GM19372 (cell line): ENCODE results near the gene OPHN1.
"Not testable (repeated sequence)": the region's sequence is repeated elsewhere in the genome, so short reads cannot be mapped to it uniquely, and the experiment has no call there.

Experiments used
- ATAC-seq: cut with Tn5 transposase; IDR thresholded peaks from one replicate; pipeline ENCODE4 v1.9.1; 2021; ENCODE audit warnings: mild to moderate bottlenecking, low read depth, moderate library complexity; ENCODE audit not compliant: unreplicated experiment

Gene OPHN1

DNA sequence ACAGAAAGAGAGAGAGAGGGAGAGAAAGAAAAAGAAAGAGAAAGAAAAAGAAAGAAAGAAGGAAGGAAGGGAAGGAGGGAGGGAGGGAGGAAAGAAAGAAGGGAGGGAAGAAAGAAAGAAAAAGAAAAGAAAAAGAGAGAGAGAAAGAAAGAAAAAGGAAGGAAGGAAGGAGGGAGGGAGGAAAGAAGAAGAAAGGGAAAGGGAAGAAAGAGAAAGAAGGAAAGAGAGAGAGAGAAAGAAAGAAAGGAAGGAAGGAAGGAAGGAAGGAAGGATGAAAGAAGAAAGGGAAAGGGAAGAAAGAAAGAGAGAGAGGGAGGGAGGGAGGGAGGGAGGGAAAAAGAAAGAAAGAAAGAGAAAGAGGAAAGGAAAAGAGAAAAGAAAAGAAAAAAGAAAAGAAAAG lies 10.8 kb downstream of the OPHN1 start:
- no peak for ATAC-seq

DNA sequence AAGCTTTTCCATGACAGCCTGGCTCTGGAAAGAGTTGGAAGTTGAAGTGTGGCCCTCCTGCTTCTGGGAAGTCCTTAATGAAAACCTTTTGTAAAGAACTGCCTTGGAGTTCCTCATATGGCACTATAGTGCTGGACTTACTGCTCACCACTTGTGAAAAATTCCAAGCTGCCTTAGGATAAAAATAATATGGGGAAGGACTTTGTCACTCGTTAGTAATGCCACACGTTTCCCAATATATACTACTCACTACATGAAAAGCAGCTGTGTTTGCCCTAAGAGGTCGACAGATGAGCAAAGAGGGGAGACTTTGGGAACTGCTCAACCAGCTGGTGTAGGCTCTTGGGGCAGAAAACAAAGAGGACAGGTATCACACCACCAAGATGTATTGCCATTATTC lies 11.7 kb downstream of the OPHN1 start:
- no peak for ATAC-seq

DNA sequence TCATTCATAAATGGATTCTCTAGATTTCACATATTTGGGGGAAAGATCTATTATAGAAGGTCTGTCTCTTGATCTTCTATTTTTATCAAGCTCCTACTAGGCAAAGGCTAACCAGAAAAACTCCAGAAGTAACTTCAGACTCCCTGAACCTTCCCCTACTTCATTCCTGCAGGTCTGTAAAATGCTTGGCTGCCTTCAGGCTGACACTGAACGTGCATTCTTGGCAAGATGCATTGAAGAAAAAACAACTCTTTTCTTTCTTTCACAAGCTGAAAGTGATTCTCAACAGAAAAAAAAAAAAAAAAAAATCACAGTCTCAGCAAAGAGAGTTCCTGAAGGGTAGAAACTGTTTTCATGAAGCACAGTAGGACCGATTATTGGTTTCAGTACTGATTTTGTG lies 12.7 kb downstream of the OPHN1 start:
- no peak for ATAC-seq

DNA sequence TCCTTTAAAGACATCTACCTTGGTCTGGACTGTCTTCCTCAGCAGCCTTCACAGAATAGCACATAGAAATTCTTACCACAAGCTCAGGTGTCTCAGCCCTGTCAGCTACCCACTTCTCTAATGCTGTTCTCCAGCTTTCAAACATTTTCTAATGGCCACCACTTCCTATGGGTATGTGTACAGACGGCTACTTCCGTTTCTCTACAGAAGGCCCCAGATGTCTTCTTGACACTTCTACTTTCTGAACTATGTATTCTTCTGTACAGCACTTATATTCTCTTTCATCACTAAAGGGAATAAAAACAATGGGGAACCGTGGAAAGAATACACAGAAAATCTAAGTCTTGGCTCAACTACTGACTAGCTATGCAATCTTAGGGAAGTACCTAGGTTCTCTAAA lies 13.3 kb downstream of the OPHN1 start:
- no peak for ATAC-seq

DNA sequence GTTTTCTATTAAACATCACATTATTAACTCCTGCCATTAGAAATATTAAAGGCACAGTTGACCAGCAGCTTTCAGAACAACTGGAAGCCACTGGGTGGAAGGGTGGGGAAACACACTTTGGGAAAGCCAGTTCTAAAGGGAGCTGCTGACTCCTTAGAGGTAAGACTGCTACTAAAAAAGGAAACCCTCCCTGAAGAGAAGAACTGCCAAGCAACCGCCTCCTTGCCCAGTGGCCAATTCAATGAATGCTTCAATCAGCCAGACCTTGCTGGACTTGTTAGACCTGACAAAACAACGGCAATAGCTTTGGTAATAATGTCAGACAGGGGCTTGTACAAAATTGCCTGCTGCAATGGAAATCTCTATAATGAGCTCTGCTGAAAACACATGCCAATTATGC lies 15.6 kb downstream of the OPHN1 start:
- ATAC-seq, result no peak

GRCh38 chrX:68416592-68416991 lies 16.7 kb downstream of the OPHN1 start:
- no peak for ATAC-seq

GRCh38 chrX:68415316-68415715 lies 18.0 kb downstream of the OPHN1 start:
- ATAC-seq, result no peak

DNA sequence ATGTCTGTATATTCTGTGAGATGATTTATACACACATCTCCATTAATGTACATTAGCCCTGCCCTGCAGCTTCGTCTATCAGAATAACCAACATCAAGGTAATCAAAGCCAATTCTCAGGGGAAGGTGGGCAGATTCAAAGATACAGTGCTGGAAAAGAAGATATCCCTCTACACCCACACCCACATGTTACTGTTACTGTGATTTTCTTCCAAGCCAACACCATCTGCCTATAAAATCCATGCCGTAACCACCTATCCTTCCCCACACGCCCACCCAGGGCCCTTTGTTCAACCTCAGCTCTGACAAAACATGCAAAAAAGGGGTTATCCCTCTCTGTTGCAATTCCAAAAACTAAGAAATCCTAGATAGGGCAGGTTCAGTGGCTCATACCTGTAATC lies 20.0 kb downstream of the OPHN1 start:
- no peak for ATAC-seq

GRCh38 chrX:68411729-68412128 lies 21.6 kb downstream of the OPHN1 start:
- ATAC-seq, result no peak

GRCh38 chrX:68409194-68409593 lies 24.1 kb downstream of the OPHN1 start:
- no peak for ATAC-seq

DNA sequence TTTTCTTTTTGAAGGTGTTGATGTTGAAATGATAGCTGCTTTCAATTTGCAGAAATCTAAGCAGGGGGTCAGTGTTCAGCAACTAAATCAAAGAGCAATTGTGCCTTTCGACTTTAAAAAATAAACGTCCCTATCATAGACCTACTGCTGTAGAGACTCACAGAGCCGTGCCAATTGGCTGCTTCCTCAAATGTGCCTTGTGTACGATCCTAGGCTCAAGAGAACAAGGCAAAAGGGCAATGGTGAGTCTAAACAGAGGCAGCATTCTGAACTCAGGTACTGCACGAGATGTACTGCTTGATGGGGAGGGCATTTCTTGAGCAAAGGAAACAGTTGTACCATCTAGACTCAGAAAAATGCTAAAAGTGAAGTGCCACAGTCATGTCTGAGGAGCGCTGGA lies 29.8 kb downstream of the OPHN1 start:
- ATAC-seq, result no peak

DNA sequence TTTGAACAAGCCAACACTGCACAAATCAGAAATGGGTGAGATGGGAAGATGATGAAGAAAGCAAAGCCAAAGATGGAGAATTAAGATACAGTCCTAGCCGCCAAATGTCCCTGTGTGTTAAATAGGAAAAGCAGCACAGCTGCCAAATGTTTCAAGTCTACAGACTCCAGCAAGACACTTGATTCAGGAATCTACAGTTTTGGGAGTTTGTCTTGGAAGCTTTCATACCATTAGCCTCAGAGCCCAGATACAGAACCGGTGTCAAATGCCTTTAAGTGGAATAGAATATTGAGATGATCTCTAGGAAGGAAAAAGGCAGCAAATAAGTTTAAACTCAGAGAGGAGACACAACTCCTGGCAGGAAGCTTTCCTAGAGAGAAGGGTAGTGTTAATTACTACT lies 30.3 kb downstream of the OPHN1 start:
- no peak for ATAC-seq

DNA sequence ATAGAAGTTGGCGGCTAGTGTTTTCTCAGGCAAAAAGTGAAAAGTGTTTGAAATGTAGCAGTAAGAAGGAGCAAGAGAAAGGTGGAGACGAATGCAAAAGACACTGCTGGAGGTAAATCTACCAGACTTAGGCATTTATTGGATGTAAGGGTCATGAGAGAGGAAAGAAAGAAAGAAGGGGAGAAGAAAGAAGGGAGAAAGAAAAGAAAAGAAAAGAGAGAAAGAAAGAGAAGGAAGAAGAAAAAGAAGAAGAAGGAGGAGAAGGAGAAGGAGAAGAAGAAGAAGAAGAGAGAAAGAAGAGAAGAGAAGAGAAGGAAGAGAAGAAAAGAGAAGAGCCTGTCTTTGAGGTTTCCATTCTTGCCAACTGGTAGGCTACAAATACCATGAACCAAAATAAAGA lies 31.2 kb downstream of the OPHN1 start:
- ATAC-seq, result no peak

DNA sequence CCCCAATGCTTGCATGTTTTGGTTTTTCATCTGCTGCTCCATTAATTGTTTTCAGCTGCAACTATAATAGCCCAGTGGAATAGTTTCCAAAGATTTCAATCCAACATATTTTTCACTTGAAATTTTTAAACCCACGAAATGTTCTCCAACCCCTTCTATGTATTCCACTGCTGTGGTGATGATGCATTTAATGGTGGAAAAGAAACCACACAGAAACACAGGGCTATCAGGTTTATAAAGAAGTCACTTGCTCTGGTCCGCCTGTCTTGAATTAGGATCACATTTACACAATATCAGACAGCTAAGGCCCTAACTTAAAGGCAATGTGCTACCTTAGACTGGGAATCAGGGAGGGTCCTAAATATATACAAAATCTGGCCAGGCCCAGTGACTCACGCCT lies 35.0 kb downstream of the OPHN1 start:
- ATAC-seq, result no peak

DNA sequence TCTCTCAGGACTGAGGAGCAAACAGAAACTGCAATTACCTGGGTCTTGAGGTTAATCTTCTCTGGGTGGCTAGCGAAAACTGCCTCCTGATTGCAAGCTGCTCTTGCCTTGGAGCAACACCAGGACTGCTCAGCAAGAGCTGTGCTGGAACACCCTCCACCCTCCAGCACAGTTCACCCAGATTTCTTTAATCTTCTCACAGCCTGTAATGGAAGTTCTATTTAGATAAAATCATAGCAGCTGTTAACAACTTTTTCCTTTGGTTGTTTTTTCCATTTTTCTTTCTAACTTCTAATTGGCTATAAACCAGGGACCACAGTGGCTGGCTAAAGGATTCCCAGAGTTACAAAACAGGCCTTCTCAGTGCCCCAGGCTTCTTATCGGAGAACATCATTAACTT lies 36.3 kb downstream of the OPHN1 start:
- ATAC-seq, result no peak

DNA sequence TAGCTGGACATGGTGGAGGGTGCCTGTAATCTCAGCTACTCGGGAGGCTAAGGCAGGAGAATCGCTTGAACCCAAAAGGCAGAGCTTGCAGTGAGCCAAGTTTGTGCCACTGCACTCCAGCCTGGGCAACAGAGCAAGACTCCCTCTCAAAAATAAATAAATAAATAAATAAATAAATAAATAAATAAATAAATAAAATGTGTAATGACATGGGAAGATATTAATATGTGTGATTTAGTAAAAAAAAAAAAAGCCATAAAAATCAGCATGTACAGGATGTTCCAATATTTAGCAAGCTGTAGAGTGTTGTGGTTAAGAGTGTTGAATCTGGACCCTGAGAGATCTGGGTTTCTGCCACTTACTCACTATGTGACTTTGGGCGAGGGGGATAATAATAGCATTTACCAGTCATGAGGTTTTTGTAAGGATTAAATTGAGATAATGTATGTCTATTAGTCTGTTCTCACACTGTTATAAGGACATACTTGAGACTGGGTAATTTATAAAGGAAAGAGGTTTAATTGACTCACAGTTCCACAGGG lies 43.8 kb downstream of the OPHN1 start:
- not testable (repeated sequence) for ATAC-seq

DNA sequence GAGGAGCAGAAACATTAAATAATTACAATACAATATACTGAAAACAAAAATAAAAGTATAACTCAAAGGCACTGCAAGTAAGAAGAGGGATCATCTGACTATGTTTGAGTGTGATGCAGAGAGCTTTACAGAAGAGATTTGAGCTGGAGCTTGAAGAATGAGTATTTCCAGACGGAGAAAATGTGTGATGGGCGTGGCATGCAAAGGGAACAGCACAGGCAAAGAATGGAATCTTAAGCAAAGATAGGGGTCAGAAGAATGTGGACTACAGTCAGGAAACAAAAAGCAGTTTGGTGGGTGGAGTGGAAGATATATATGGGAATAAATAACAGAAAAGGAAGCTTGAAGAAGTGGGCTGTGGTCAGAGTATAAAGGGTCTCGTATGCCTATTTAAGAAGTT lies 45.5 kb downstream of the OPHN1 start:
- no peak for ATAC-seq

- ATAC-seq, result no peak
These were observed 49.8 kb downstream of the OPHN1 start for GRCh38 chrX:68383540-68383939.

- ATAC-seq, result not testable (repeated sequence)
These were observed 55.7 kb downstream of the OPHN1 start for GRCh38 chrX:68377579-68377978.

DNA sequence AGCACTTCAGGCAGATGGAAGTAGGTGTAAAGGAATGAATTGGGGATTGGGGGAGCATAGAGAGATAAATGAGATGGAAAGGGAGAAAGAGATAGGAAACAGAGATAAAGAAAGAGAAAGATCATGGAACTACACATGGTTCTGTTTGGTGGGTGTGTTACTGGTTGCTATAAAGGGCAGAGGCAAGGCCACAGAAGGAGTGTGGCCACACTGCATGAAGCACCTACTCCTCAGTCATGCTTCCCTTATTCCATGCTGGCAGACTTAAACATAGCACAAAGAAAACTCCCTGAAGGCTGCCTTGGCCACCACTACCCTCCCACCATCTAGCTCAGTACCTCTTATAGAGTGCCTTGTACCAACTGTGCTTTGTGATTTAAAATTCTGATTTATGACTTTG lies 56.9 kb downstream of the OPHN1 start:
- no peak for ATAC-seq

DNA sequence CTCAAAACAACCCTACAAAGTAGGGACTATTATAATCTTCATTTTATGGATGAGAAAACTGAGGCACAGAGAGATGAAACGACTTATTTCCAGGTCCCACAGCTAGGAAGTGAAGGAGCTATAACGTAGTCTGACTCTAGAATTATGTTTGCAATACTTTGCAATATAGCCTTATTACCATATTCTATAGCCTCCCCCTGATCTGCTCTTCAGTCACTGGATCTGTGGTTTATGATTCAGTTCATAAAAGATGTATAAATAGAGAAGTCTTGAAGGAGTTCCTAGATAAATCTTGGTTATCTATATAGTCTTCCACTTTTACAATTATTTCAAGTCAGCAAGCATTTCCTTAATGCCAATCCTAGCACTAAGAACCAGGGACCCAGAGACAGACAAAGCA lies 57.5 kb downstream of the OPHN1 start:
- ATAC-seq, result no peak

GRCh38 chrX:68372665-68373064 lies 60.6 kb downstream of the OPHN1 start:
- ATAC-seq, result no peak

- no peak for ATAC-seq
These were observed 63.7 kb downstream of the OPHN1 start for GRCh38 chrX:68369559-68369958.
